ENCODE data around the gene KLF9. TPM values are rescaled to one million over a fixed set of nuclear protein-coding genes. Genes with fewer than 3 reads are reported as not detected.
"Not testable (repeated sequence)": the region's sequence is repeated elsewhere in the genome, so short reads cannot be mapped to it uniquely, and the experiment has no call there.

Gene KLF9
- polyA plus RNA-seq, 1 of the 3 experiments (the other 2 are of a cell fraction) = 5.8 TPM

DNA sequence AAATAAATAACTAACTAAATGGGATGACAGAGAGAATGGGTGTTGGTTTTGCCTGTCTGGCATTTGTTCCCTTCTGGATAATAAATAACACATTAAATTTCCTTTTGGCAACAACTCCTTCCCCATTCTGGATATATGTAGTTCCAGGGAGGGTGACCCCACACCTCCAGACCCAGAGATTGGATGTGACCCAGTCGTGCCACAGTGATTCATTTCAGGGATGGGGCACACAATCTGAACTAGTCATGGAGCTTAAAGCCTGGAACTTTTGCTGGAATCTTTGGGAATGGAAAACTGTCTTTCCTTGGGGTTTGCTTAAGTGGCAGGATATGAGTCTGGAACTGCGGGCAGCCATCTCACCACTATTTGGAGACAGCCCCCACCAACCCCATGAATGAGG lies 11.3 kb downstream of the KLF9 start:
- POLR2A ChIA-PET = no interaction called here
- CTCF ChIA-PET = interaction anchor here (0.9 to 1.2 kb wide), 3 partner anchors 9 to 199 kb away, joined by 3 read pairs; no protein-coding TSS in a partner anchor
- Histone ChIP-seq H2AFZ (ENCODE audit: low read depth) (no peak overlapping the region), H3K79me2 (ENCODE audit: insufficient read depth) (peaks cover 69% of the 10 kb centered on the region), H3K4me3 (ENCODE audit: low read depth in 2 of 2, low read length in 1 of 2) (no peak overlapping the region), H3K9ac (no peak overlapping the region), H3K4me1 (ENCODE audit: control insufficient read depth in 1 of 2, insufficient read depth in 2 of 2, low read depth in 1 of 2, low read length in 1 of 2) (peaks cover 14 to 24% of the 10 kb centered on the region in 2 experiments; a peak in 3 of 4 replicates), H3K9me2 (no peaks in the 10 kb centered on the region), H3K9me3 (no peaks in the 10 kb centered on the region), H3K4me2 (no peak overlapping the region), H3K27me3 (ENCODE audit: insufficient read depth) (no peaks in the 10 kb centered on the region), H3F3A (replicated peaks; ENCODE audit: insufficient read depth) (no peaks in the 10 kb centered on the region), H4K20me1 (ENCODE audit: insufficient read depth) (peaks cover 49% of the 10 kb centered on the region; the same call in 1 of the 2 replicates), H3K36me3 (replicated peaks in 1 of 2; ENCODE audit: control insufficient read depth in 1 of 2, insufficient read depth in 2 of 2, low read length in 1 of 2) (no peaks in the 10 kb centered on the region), H3K27ac (ENCODE audit: low read depth in 2 of 2, low read length in 1 of 2) (no peak overlapping the region)
- no peak for TF ChIP-seq EZH2phosphoT487 (IDR thresholded peaks at IDR 0.05; ENCODE audit: borderline replicate concordance, low read depth)
- no peak for TF ChIP-seq EP300 (IDR thresholded peaks at IDR 0.05; ENCODE audit: borderline replicate concordance in 1 of 2, low read depth in 1 of 2, low read length in 1 of 2)
- TF ChIP-seq GABPA (IDR thresholded peaks at IDR 0.05; ENCODE audit: low read depth) = no peak
- TF ChIP-seq NFIC (IDR thresholded peaks at IDR 0.05; ENCODE audit: borderline replicate concordance) = no peak
- no peak for TF ChIP-seq RAD21 (IDR thresholded peaks at IDR 0.05; ENCODE audit: low read length)
- TF ChIP-seq NRF1 (IDR thresholded peaks at IDR 0.05; ENCODE audit: low read depth, low read length) = no peak
- no peak for TF ChIP-seq GATA2 (CRISPR knock-in tag; IDR thresholded peaks at IDR 0.05)
- TF ChIP-seq FOXJ3 (CRISPR knock-in tag; IDR thresholded peaks at IDR 0.05) = no peak
- TF ChIP-seq RCOR1 (IDR thresholded peaks at IDR 0.05; ENCODE audit: low read length) = no peak
- TF ChIP-seq SMC3 (IDR thresholded peaks at IDR 0.05; ENCODE audit: low read depth, low read length) = no peak
- no peak for TF ChIP-seq JUND (IDR thresholded peaks at IDR 0.05)
- TF ChIP-seq RFX5 (IDR thresholded peaks at IDR 0.05; ENCODE audit: low read length) = no peak
- no peak for TF ChIP-seq YY1 (IDR thresholded peaks at IDR 0.05; ENCODE audit: low read depth)
- WGBS (ENCODE audit: low lambda C conversion rate) = 88% methylated on average over 1 of the region's 2 CpGs
- DNase-seq = no peak

DNA sequence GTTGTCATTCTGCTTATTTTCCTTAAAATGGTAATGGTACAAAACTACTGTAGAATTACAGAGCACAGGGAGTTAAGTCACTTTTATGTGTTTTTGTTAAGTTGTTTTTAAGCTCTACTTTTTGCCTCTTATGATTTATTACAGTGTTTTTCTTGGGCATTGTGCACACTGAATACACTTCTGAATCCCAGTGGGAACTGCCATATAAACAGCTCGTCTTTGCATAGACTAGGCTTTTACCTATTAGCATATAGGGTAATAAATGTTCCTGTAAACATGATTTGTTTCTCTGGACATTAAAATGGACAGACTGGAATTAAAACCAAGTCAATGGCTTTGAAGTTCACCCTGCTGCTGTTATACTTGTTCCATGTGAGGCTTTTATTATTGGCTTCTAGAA lies 12.2 kb downstream of the KLF9 start:
- Histone ChIP-seq H3F3A (replicated peaks; ENCODE audit: insufficient read depth) (no peaks in the 10 kb centered on the region), H2AFZ (ENCODE audit: low read depth) (no peak overlapping the region), H3K9ac (no peak overlapping the region), H3K27ac (ENCODE audit: low read depth in 2 of 2, low read length in 1 of 2) (no peak overlapping the region), H3K4me3 (ENCODE audit: low read depth in 2 of 2, low read length in 1 of 2) (no peak overlapping the region), H3K4me1 (ENCODE audit: control insufficient read depth in 1 of 2, insufficient read depth in 2 of 2, low read depth in 1 of 2, low read length in 1 of 2) (peaks cover 11 to 17% of the 10 kb centered on the region in 2 experiments; a peak in 2 of 4 replicates), H3K36me3 (replicated peaks in 1 of 2; ENCODE audit: control insufficient read depth in 1 of 2, insufficient read depth in 2 of 2, low read length in 1 of 2) (no peaks in the 10 kb centered on the region), H3K4me2 (no peak overlapping the region), H3K9me2 (no peaks in the 10 kb centered on the region), H3K79me2 (ENCODE audit: insufficient read depth) (peaks cover 66% of the 10 kb centered on the region), H3K9me3 (no peaks in the 10 kb centered on the region), H3K27me3 (ENCODE audit: insufficient read depth) (no peaks in the 10 kb centered on the region), H4K20me1 (ENCODE audit: insufficient read depth) (peaks cover 54% of the 10 kb centered on the region; the same call in 1 of the 2 replicates)
- no peak for DNase-seq
- no peak for TF ChIP-seq NRF1 (IDR thresholded peaks at IDR 0.05; ENCODE audit: low read depth, low read length)
- TF ChIP-seq, protein P1, sequence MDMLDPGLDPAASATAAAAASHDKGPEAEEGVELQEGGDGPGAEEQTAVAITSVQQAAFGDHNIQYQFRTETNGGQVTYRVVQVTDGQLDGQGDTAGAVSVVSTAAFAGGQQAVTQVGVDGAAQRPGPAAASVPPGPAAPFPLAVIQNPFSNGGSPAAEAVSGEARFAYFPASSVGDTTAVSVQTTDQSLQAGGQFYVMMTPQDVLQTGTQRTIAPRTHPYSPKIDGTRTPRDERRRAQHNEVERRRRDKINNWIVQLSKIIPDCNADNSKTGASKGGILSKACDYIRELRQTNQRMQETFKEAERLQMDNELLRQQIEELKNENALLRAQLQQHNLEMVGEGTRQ (IDR thresholded peaks at IDR 0.05; ENCODE audit: borderline replicate concordance, low read depth, low read length) = no peak
- CTCF ChIA-PET = interaction anchor here (0.9 to 1.3 kb wide), 4 partner anchors 9 to 200 kb away, joined by 3 to 4 read pairs (median 3); no protein-coding TSS in a partner anchor
- WGBS (ENCODE audit: low lambda C conversion rate) = 77% methylated on average over 1 of the region's 1 CpG
- POLR2A ChIA-PET = interaction anchor here (0.9 to 1.7 kb wide), 2 partner anchors 8 to 42 kb away, joined by 4 read pairs; no protein-coding TSS in a partner anchor

DNA sequence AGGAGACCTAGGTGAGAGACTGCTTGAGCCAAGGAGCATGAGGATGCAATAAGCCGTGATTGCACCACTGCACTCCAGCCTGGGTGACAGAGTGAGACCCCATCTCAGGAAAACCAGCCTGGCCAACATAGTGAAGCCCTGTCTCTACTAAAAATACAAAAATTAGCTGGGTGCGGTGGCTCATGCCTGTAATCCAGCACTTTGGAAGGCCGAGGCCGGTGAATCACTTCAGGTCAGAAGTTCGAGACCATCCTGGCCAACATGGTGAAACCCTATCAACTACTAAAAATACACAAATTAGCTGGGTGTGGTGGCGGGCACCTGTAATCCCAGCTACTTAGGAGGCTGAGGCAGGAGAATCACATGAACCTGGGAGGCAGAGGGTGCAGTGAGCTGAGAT lies 13.2 kb downstream of the KLF9 start:
- POLR2A ChIA-PET = interaction anchor here (0.6 to 1.7 kb wide), 3 partner anchors 9 to 383 kb away, joined by 3 to 4 read pairs (median 4); no protein-coding TSS in a partner anchor
- not testable (repeated sequence) for H3K4me2 ChIP-seq; H3K9me3 ChIP-seq; H3K27me3 ChIP-seq (ENCODE audit: insufficient read depth); H3K36me3 ChIP-seq (replicated peaks in 1 of 2; ENCODE audit: control insufficient read depth in 1 of 2, insufficient read depth in 2 of 2, low read length in 1 of 2); H3K9ac ChIP-seq; H2AFZ ChIP-seq (ENCODE audit: low read depth); DNase-seq; H3K9me2 ChIP-seq; H3K4me3 ChIP-seq (ENCODE audit: low read depth in 2 of 2, low read length in 1 of 2); H3F3A ChIP-seq (replicated peaks; ENCODE audit: insufficient read depth); H3K27ac ChIP-seq (ENCODE audit: low read depth in 2 of 2, low read length in 1 of 2)
- peaks cover 61% of the 10 kb centered on the region; the same call in 1 of the 2 replicates for H4K20me1 ChIP-seq (ENCODE audit: insufficient read depth)
- H3K79me2 ChIP-seq (ENCODE audit: insufficient read depth) = peaks cover 61% of the 10 kb centered on the region
- H3K4me1 ChIP-seq (ENCODE audit: control insufficient read depth in 1 of 2, insufficient read depth in 2 of 2, low read depth in 1 of 2, low read length in 1 of 2) = peaks cover 8 to 11% of the 10 kb centered on the region in 2 experiments; a peak in 1 of 4 replicates
- WGBS (ENCODE audit: low lambda C conversion rate) = 91% methylated on average over 6 of the region's 6 CpGs
- CTCF ChIA-PET = interaction anchor here (0.9 to 1.3 kb wide), 2 partner anchors 10 to 201 kb away, joined by 3 to 4 read pairs; no protein-coding TSS in a partner anchor
